SK-N-SH treated with all-trans-retinoic acid at 6 μM for 48 hours (cell line): ENCODE data around the gene ANKRD39.

ENCODE experiments used
- OSR1 ChIP-seq: fragments of 250-450 bp; sonication (Bioruptor Pico); IDR thresholded peaks from 2 replicates; pipeline ENCODE4 v1.8.0; 2022; ENCODE audit warnings: moderate library complexity, mild to moderate bottlenecking, inconsistent platforms
- PPARA ChIP-seq: fragments of 250-450 bp; sonication (Bioruptor Pico); IDR thresholded peaks from 2 replicates; pipeline ENCODE4 v1.5.0; 2020; ENCODE audit warnings: mild to moderate bottlenecking, borderline replicate concordance
- TF ChIP-seq, protein P1 (sequence below): fragments of 250-450 bp; sonication (Bioruptor Pico); IDR thresholded peaks from 2 replicates; pipeline ENCODE4 v1.8.0; 2020; ENCODE audit warnings: mild to moderate bottlenecking, moderate library complexity, borderline replicate concordance

DNA sequence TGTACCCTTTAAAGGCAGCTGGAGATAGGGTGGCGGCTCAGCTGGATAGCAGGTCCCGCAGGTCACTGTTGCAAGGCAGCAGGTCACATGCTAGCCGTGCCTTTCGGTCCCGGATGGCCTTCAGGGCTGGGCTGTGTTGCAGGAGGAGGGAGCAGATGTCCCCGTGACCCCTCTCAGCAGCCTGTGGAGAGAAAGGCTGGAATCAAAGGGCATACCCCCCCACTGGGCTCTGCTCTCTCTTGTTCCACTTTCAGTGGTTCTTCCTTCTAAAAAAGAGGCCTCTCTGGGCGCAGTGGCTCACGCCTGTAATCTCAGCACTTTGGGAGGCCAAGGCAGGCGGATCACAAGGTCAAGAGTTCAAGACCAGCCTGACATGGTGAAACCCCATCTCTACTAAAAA lies 9.6 kb downstream of the ANKRD39 start:
- TF ChIP-seq, protein P1, sequence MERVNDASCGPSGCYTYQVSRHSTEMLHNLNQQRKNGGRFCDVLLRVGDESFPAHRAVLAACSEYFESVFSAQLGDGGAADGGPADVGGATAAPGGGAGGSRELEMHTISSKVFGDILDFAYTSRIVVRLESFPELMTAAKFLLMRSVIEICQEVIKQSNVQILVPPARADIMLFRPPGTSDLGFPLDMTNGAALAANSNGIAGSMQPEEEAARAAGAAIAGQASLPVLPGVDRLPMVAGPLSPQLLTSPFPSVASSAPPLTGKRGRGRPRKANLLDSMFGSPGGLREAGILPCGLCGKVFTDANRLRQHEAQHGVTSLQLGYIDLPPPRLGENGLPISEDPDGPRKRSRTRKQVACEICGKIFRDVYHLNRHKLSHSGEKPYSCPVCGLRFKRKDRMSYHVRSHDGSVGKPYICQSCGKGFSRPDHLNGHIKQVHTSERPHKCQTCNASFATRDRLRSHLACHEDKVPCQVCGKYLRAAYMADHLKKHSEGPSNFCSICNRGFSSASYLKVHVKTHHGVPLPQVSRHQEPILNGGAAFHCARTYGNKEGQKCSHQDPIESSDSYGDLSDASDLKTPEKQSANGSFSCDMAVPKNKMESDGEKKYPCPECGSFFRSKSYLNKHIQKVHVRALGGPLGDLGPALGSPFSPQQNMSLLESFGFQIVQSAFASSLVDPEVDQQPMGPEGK (CRISPR knock-in tag): no peak
- no peak for TF ChIP-seq PPARA (CRISPR knock-in tag)
- no peak for TF ChIP-seq OSR1 (CRISPR knock-in tag)
